Esophagus muscularis mucosa (tissue), 4 donors: ENCODE measurements around the gene LRRC75B. TPM values are rescaled to one million over a fixed set of nuclear protein-coding genes. Genes with fewer than 3 reads are reported as not detected.
"Not testable (repeated sequence)": the region's sequence is repeated elsewhere in the genome, so short reads cannot be mapped to it uniquely, and the experiment has no call there.

Experiments used
- DNase-seq: peaks from one replicate; pipeline ENCODE4 v3.0.0-alpha.2; 2017; ENCODE audit errors: extremely low spot score
- H3K27ac ChIP-seq, 4 donors: fragments of 200-600 bp; sonication (generic); replicated peaks in 1 of 4; 1 replicate in 3 of 4; 2 replicates in 1 of 4; pipeline ENCODE4 v1.5.1; 2016 to 2019; ENCODE audit warnings: mild to moderate bottlenecking in 1 of 4
- H3K27me3 ChIP-seq, 4 donors: fragments of 200-600 bp; sonication (generic); one replicate each; pipeline versions ENCODE4 v1.5.1 to v1.6.0; 2016 to 2019
- H3K36me3 ChIP-seq, 4 donors: fragments of 200-600 bp; sonication (generic); one replicate each; pipeline ENCODE4 v1.5.1; 2016 to 2019
- H3K4me1 ChIP-seq, 4 donors: fragments of 200-600 bp; sonication (generic); one replicate each; pipeline ENCODE4 v1.5.1; 2016 to 2019
- H3K4me3 ChIP-seq, 4 donors: fragments of 200-600 bp; sonication (generic); 1 replicate in 2 of 4; 2 replicates in 2 of 4; pipeline ENCODE4 v1.5.1; 2016 to 2019; ENCODE audit warnings: mild to moderate bottlenecking in 4 of 4, moderate library complexity in 1 of 4
- H3K9me3 ChIP-seq, 4 donors: fragments of 200-600 bp; sonication (generic); 1 replicate in 3 of 4; 2 replicates in 1 of 4; pipeline ENCODE4 v1.5.1; 2016 to 2019
- CTCF ChIP-seq, 3 experiments: fragments of 200-600 bp in 2 of 3; fragments of 450-650 bp in 1 of 3; sonication (generic) in 2 of 3; IDR thresholded peaks; one replicate each; pipeline ENCODE4 v1.5.1; 2017 to 2019; ENCODE audit warnings: antibody characterized with exemption in 3 of 3, mild to moderate bottlenecking in 2 of 3, moderate library complexity in 1 of 3
- EP300 ChIP-seq: sonication (generic); formaldehyde crosslinking; IDR thresholded peaks from one replicate; pipeline ENCODE4 v1.6.1; 2017; ENCODE audit warnings: antibody characterized with exemption
- POLR2A ChIP-seq: fragments of 450-650 bp; IDR thresholded peaks from one replicate; pipeline ENCODE4 v1.6.1; 2017; ENCODE audit warnings: antibody characterized with exemption, moderate library complexity, mild to moderate bottlenecking, low read depth
- POLR2AphosphoS5 ChIP-seq, 2 donors: sonication (generic); formaldehyde crosslinking; IDR thresholded peaks; one replicate each; pipeline ENCODE4 v1.6.1; 2017; ENCODE audit warnings: antibody characterized with exemption in 2 of 2
- WGBS: methylation state at CpG from one replicate; pipeline ENCODE4 v1.1.5; 2018; 5-methylcytosine and 5-hydroxymethylcytosine counted together
- intact Hi-C: fragments of 100-400 bp; cut with DNase I; formaldehyde crosslinking; loops from one replicate; pipeline ENCODE4 v1.15.1; 2023
- total RNA-seq, 4 donors: library from RNA; depleted of rRNA; stranded (reverse); fragments of >200 nt; gene quantifications; one replicate each; pipeline versions ENCODE4 v1.1.0 to v1.2.1, GENCODE V29; 2016

The LRRC75B gene
- total RNA-seq, 4 donors from 2014 or later, result 11.3 to 22.1 (median 18.1) TPM

DNA sequence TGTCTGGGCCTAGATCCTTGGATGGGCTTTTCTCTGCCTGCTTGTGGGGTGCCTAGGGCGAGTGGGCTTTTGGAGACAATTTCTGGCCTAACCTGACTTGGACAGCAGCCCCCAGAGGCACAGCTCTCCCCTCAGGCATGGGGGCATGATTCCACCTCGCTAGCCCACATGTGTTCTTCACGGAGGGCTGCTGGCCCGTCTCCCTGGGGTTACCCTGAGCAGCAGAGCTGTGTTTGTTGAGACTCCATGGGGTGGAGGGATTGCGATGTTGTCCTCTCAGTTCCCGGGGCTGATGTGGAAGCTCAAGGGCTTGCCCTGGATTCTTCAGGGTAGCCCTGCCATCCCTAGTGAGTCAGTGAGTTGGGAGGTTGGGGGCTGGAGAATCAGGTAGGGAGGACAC lies 2.4 kb upstream of the LRRC75B start:
- Histone ChIP-seq H3K27ac (no peak overlapping the region), H3K4me1 (peaks cover 10 to 29% (median 20%) of the 10 kb centered on the region in 4 donors), H3K36me3 (no peaks in the 10 kb centered on the region), H3K4me3 (no peak overlapping the region), H3K9me3 (no peaks in the 10 kb centered on the region), H3K27me3 (no peaks in the 10 kb centered on the region)
- DNase-seq, result no peak
- TF ChIP-seq EP300, result no peak
- no peak for TF ChIP-seq CTCF (IDR thresholded peaks at IDR 0.05)
- intact Hi-C loops, result no loop called here
- WGBS, result 100% methylated on average over 1 of the region's 6 CpGs

- Histone ChIP-seq H3K4me1 (peaks cover 10 to 29% (median 20%) of the 10 kb centered on the region in 4 donors), H3K36me3 (peaks cover 0 to 1% (median under 1%) of the 10 kb centered on the region in 4 donors), H3K27ac (no peak overlapping the region), H3K27me3 (no peaks in the 10 kb centered on the region), H3K4me3 (no peak overlapping the region), H3K9me3 (no peaks in the 10 kb centered on the region)
- intact Hi-C loops, result no loop called here
- TF ChIP-seq POLR2AphosphoS5 (IDR thresholded peaks at IDR 0.05), result no peak
- no peak for TF ChIP-seq POLR2A
- WGBS, result 100% methylated on average over 3 of the region's 7 CpGs
- no peak for DNase-seq
These were observed 1.8 kb upstream of the LRRC75B start for GRCh38 chr22:24594569-24595120.

GRCh38 chr22:24593836-24594568 lies 1.1 kb upstream of the LRRC75B start:
- intact Hi-C loops, result no loop called here
- Histone ChIP-seq H3K36me3 (peaks cover 0 to 8% (median 6%) of the 10 kb centered on the region in 4 donors), H3K27ac (peak overlapping the region; percentile 84 to 88 (median 87)), H3K27me3 (no peaks in the 10 kb centered on the region), H3K9me3 (no peaks in the 10 kb centered on the region), H3K4me1 (peaks cover 10 to 29% (median 21%) of the 10 kb centered on the region in 4 donors), H3K4me3 (no peak overlapping the region)
- DNase-seq, result no peak
- WGBS, result 78% methylated on average over 10 of the region's 16 CpGs
- TF ChIP-seq EP300, result no peak
- no peak for TF ChIP-seq POLR2A
- no peak for TF ChIP-seq CTCF (IDR thresholded peaks at IDR 0.05)
- no peak for TF ChIP-seq POLR2AphosphoS5 (IDR thresholded peaks at IDR 0.05)

DNA sequence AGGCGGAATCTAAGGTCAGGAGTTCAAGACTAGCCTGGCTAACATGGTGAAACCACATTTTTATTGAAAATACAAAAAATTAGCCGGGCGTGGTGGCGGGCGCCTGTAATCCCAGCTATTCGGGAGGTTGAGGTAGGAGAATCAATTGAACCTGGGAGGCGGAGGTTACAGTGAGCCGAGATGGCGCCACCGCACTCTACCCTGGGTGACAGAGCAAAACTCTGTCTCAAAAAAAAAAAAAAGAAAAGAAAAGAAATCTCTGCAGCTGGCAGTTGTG lies 624 bp upstream of the LRRC75B start:
- WGBS, result 93% methylated on average over 10 of the region's 10 CpGs
- H3K27ac ChIP-seq, result peak overlapping the region; percentile 84 to 88 (median 87)
- DNase-seq, intact Hi-C loops, H3K9me3 ChIP-seq, H3K27me3 ChIP-seq: not testable (repeated sequence)
- H3K4me3 ChIP-seq, result peak overlapping the region; percentile 74 to 85 (median 80)
- H3K4me1 ChIP-seq, result peaks cover 10 to 29% (median 21%) of the 10 kb centered on the region in 4 donors
- peaks cover 2 to 13% (median 9%) of the 10 kb centered on the region in 4 donors for H3K36me3 ChIP-seq

DNA sequence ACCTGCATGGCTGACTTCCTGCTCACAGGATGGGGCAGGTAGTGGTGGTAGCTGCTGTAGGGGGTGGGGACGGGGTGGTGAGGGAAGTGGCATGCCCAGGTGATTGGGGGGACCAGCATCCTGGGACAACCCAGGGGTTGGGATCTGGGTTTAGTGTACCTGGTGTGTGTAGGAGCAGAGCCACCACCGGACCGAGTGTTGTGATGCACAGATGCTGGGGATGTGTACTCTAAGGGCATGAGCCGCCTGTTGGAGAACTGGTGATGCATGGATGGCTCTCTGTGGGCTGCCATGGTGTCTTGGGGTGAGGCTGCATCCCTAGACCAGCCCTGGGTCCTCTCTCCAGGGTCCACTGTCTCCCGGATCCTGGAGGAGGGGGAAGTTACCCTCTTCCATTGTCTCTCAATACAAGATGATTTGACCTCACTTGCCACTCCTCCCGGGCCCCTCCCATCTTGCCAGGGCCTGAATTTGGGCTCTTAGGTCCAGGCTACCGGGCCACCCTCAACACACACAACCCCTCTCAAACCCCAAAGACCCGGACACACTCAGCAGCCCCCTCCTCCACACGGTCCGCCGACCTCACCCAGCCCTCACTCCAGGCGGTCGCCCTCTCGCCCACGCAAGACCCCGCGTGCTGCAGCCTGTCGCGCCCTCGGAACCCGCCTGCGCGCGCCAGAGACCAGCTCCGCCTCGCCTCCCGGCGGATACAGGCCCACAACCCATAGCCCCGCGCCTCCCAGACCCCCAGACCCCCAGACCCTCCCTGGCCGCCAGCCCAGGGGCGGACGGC lies 619 bp downstream of the LRRC75B start:
- DNase-seq, result no peak
- WGBS, result 10% methylated on average over 28 of the region's 33 CpGs
- H3K27ac ChIP-seq, result peak overlapping the region; percentile 84 to 88 (median 87)

More for the DNA sequence above, 619 bp downstream of the LRRC75B start:
- Histone ChIP-seq H3K4me1 (peaks cover 10 to 29% (median 21%) of the 10 kb centered on the region in 4 donors), H3K9me3 (no peaks in the 10 kb centered on the region), H3K4me3 (peak overlapping the region; percentile 74 to 85 (median 80)), H3K27me3 (no peaks in the 10 kb centered on the region), H3K36me3 (peaks cover 12 to 25% (median 19%) of the 10 kb centered on the region in 4 donors)
- TF ChIP-seq POLR2A (no peak), CTCF (IDR thresholded peaks at IDR 0.05) (no peak), POLR2AphosphoS5 (IDR thresholded peaks at IDR 0.05) (no peak), EP300 (no peak)
- intact Hi-C loops, result no loop called here
